ENCODE measurements around the gene CAST.
"Not testable (repeated sequence)": the region's sequence is repeated elsewhere in the genome, so short reads cannot be mapped to it uniquely, and the experiment has no call there.

The CAST gene

GRCh38 chr5:96785326-96786109 lies 123.3 kb downstream of the CAST start:
- DNase-seq = no peak

GRCh38 chr5:96788112-96788749 lies 126.1 kb downstream of the CAST start:
- DNase-seq = no peak

- no peak for DNase-seq
Measured at GRCh38 chr5:96789794-96790330, 127.7 kb downstream of the CAST start.

- DNase-seq = no peak
Measured at GRCh38 chr5:96790961-96791504, 128.9 kb downstream of the CAST start.

DNA sequence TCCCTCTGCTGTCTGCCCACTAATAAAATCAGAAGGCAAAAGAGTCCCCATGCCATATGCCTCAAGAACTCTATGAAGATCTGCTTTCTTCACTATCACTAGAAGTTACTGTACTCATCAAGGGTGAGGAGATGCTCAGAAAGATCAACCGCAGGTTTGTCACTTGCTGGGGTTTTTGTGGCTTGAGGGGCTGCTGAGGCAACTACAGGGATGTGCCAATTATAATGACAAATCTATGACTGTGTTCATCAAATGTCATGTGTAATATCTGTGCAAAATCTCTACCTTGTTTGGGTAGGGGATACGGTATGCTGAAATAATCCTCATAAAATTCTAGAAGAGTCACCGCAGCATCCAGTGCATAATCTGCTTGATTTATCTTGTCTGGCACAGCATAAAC lies 132.6 kb downstream of the CAST start:
- DNase-seq = no peak

GRCh38 chr5:96795626-96796025 lies 133.4 kb downstream of the CAST start:
- DNase-seq = no peak

- no peak for DNase-seq
Measured at GRCh38 chr5:96796434-96796833, 134.3 kb downstream of the CAST start.

DNA sequence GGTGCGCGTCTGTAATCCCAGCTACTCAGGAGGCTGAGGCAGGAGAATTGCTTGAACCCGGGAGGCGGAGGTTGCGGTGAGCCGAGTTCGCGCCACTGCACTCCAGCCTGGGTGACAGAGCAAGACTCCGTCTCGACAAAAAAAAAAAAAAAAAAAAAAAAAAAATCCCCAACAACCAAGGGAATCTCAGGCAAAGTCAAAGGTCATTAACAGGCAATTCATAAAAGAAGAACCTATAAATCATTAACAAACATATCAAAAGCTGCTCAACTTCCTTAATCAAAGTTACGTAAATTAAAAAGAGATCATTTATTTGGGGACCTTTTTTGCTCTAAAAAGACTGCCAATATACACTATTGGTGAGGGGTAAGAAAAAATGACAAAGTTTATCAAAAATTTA lies 139.5 kb downstream of the CAST start:
- not testable (repeated sequence) for DNase-seq

GRCh38 chr5:96807075-96807654 lies 145.0 kb downstream of the CAST start:
- no peak for DNase-seq

DNA sequence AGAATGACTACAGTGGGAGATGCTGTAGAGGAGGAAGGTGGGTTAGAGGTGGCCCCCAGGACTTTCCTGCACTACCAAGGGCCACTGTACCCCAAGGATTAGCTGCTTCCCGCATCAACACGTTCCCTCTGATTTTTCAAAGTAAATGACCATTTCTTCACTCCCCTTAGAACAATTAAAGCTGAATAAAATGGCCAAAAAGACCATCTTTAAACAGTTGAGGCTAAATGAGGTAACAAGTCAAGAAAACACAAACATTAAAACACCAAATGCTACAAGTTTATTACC lies 146.3 kb downstream of the CAST start:
- DNase-seq = no peak

- no peak for DNase-seq
Measured at GRCh38 chr5:96808868-96809558, 146.8 kb downstream of the CAST start.

GRCh38 chr5:96809921-96810320 lies 147.7 kb downstream of the CAST start:
- no peak for DNase-seq

DNA sequence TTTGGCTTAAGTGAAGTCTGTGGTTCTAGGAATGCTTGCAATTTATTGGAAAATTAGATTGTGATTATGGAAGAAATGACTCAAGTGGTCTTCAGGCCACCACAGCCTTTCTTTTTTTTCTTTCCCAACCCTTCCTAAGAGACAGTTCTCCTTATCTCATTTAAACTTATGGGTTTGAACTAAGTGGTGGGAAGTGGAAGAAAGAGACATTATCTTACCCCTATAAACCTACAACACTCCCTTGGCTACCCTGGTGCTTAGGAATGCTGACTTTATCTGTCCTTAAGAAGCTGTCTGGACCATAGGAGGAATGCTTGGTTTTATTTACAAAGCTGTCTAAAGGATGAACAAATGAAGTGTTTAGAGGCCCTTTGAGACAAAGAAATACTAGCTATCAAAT lies 150.7 kb downstream of the CAST start:
- DNase-seq = no peak

DNA sequence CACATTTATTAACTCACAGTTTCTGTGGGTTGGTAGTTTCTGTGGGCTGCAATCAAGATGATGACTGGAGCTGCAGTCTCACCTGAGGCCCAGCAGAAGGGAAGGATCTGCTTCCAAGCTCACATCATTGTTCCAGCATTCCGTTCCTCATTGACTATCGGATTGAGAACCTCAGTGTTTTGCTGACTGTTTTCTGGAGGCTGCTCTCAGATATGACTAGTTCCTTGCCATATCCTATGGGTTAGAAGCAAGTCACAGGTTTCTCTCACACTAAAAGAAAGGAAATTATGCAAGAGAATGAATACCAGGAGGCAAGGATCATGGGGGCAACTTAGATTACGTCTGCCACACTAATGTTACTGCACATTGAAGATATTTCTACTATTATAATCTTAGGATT lies 151.9 kb downstream of the CAST start:
- no peak for DNase-seq

- DNase-seq = peak; percentile 51
Measured at GRCh38 chr5:96816411-96816939, 154.3 kb downstream of the CAST start.

DNA sequence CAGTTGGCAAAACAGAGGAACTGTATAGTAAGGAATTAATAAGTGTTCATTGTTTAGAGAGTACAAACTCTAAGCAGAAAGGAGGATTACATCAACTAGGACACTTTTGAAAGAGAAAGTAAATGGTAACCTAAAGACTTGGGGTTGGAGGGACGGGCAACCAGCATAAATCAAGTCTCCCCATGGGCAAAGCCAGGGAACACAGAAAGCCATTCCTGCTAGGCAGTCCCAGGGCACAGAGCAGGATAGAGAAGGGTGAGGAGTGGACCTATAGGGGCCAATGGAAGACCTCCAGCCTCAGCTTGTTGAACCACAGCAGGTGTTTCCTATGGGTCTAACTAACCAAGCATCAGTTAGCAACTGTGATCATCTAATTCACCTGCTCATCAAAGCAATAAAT lies 154.8 kb downstream of the CAST start:
- no peak for DNase-seq

DNA sequence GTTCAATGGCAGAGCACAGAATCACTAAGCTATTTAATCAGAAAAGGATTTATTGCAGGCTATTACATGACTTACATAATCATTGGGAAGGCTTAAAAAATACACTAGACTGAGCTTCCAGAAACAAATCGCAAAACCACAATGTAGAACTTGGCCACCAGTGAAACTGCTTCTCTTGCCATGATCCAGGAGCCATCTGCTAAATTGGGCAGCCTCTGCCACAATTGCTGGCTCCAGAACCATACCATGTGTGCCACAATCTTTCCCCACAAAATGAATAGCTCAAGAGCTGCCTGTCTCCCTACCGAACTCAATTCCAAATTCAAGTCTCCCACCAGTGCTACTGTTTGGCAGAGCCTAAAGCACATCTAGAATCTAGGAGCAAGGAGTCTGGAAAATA lies 155.3 kb downstream of the CAST start:
- DNase-seq = no peak

DNA sequence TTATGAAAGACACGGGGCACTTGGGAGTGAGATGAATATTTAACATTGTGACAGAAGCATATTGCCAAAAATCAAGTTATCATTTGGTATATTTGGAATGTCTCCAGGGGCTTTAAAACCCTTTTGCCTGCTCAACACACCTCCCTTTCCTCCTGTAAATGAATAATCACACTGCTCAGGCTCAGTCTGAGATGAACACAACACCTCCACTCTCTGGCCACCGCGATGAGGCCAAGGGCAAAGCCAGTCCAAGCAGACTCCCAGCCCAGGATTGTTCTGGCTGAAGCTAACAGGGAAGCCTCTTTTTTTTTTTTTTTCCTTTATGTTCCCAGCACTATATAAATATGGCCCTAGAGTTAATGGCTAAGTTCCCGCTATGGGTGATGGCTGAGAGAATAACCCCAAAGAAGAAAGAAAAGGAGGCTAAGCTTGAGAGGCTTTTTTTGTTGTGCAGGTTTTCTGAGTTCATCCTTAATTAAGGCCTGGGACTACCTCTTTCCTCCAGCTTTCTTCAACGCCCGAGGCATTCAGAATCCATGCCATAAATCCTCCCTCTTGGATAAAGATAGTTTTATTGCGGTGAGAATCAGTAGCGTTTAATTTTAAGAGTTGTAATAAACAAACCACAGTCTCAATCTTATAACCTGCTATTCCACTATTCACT lies 156.1 kb downstream of the CAST start:
- no peak for DNase-seq

DNA sequence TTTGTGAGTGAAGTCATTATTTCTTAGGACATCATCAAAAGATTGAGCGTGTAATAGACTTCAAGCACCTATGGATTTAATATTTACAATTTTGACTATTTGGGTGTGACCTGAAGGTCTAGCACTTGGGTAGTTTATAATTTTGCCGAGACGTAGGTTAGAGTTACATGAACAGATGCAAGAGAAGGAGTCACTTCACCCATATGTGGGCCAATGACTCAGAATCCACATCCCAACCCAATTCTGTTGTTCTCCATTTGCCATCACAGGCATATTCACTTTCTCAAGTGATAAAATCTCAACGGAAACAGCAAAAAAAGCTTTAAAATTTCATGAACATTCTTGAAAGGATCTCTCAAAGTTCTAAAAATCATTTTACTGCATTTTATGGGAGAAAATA lies 157.6 kb downstream of the CAST start:
- DNase-seq = no peak

GRCh38 chr5:96821260-96821916 lies 159.2 kb downstream of the CAST start:
- DNase-seq = no peak

GRCh38 chr5:96822686-96823459 lies 160.7 kb downstream of the CAST start:
- no peak for DNase-seq
